IMR-90 (cell line): ENCODE results near the gene CACNA2D3.

Experiments
- CEBPB ChIP-seq: IDR thresholded peaks from 2 replicates; pipeline ENCODE4 v1.6.1; 2012; ENCODE audit warnings: low read depth, low read length, improper control_type of control experiment
- CTCF ChIP-seq: conservative IDR thresholded peaks from 2 replicates; pipeline ENCODE4 v1.5.1; 2012; ENCODE audit warnings: mild to moderate bottlenecking, low read depth, low read length, improper control_type of control experiment
- ELK1 ChIP-seq: fragments of 150-350 bp; IDR thresholded peaks from 2 replicates; pipeline ENCODE4 v1.6.1; 2016; ENCODE audit warnings: low read depth, mild to moderate bottlenecking, low read length, moderate library complexity, borderline replicate concordance
- FOS ChIP-seq: fragments of 150-350 bp; IDR thresholded peaks from 2 replicates; pipeline ENCODE4 v1.6.1; 2016; ENCODE audit warnings: low read depth, low read length
- MAZ ChIP-seq: IDR thresholded peaks from 2 replicates; pipeline ENCODE4 v1.6.1; 2012; ENCODE audit warnings: low read depth, mild to moderate bottlenecking, low read length, improper control_type of control experiment, moderate library complexity, borderline replicate concordance
- MXI1 ChIP-seq: IDR thresholded peaks from 2 replicates; pipeline ENCODE4 v1.6.1; 2012; ENCODE audit warnings: low read depth, mild to moderate bottlenecking, low read length, moderate library complexity, borderline replicate concordance
- POLR2A ChIP-seq: IDR thresholded peaks from 2 replicates; pipeline ENCODE4 v1.6.1; 2012; ENCODE audit warnings: mild to moderate bottlenecking, low read depth, low read length
- RAD21 ChIP-seq: IDR thresholded peaks from 2 replicates; pipeline ENCODE4 v1.6.1; 2012; ENCODE audit warnings: low read length, improper control_type of control experiment
- RFX5 ChIP-seq: IDR thresholded peaks from 2 replicates; pipeline ENCODE4 v1.8.0; 2012; ENCODE audit warnings: low read depth, mild to moderate bottlenecking, low read length, moderate library complexity
- SMC3 ChIP-seq: fragments of 150-350 bp; IDR thresholded peaks from 2 replicates; pipeline ENCODE4 v1.6.1; 2016; ENCODE audit warnings: low read depth, mild to moderate bottlenecking, antibody characterized with exemption, low read length, moderate library complexity

GRCh38 chr3:54960701-54961100 is 838.3 kb downstream of the CACNA2D3 start:
- TF ChIP-seq RAD21 (no peak), CTCF (no peak), MAZ (no peak), SMC3 (no peak), POLR2A (no peak), RFX5 (no peak), MXI1 (no peak), CEBPB (no peak), ELK1 (no peak), FOS (no peak)
